AG10803 (cell line): ENCODE data around the gene PARPBP.

Experiments used
- DNase-seq: peaks from one replicate; pipeline ENCODE4 v3.0.0; 2010; ENCODE audit warnings: low read depth
- H3K4me3 ChIP-seq: 2 replicates; pipeline ENCODE4 v1.5.1; 2011; ENCODE audit warnings: mild to moderate bottlenecking, low read length, control low read depth
- TF ChIP-seq, protein P1 (sequence below): conservative IDR thresholded peaks from 2 replicates; pipeline ENCODE4 v1.5.1; 2011; ENCODE audit warnings: mild to moderate bottlenecking, low read length, control low read depth, inconsistent platforms

The PARPBP gene

DNA sequence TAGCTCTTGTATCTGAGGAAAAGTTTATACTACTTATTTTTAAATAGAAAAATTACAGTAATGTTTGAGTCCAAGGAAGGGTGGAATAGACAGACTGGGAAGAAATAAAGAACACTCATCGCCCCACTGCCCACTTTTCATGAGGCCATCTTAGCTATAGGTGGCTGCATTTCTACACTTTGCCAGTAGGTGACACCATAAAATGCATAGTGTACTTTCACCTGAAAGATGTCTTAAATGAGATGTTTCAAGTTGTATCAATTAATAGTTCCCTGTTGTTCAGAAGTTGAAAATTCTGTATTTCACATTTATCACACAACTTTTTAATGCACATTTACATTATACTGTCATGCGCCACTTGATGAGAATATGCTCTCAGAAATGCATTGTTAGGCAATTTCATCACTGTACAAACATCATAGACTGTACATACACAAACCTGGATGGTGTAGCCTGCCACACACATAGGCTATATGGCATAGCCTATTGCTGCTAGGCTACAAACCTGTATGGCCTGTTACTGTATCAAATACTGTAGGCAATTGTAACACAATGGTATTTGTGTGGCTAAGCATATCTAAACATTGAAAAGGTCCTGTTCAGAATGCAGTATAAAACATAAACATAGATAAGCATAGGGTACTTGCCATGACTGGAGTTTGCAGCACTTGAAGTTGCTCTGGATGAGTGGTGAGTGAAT, 50.1 kb downstream of the PARPBP start:
- DNase-seq = peak; percentile 22
- TF ChIP-seq, protein P1, sequence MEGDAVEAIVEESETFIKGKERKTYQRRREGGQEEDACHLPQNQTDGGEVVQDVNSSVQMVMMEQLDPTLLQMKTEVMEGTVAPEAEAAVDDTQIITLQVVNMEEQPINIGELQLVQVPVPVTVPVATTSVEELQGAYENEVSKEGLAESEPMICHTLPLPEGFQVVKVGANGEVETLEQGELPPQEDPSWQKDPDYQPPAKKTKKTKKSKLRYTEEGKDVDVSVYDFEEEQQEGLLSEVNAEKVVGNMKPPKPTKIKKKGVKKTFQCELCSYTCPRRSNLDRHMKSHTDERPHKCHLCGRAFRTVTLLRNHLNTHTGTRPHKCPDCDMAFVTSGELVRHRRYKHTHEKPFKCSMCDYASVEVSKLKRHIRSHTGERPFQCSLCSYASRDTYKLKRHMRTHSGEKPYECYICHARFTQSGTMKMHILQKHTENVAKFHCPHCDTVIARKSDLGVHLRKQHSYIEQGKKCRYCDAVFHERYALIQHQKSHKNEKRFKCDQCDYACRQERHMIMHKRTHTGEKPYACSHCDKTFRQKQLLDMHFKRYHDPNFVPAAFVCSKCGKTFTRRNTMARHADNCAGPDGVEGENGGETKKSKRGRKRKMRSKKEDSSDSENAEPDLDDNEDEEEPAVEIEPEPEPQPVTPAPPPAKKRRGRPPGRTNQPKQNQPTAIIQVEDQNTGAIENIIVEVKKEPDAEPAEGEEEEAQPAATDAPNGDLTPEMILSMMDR = peak; percentile 69
- no peak overlapping the region for H3K4me3 ChIP-seq

DNA sequence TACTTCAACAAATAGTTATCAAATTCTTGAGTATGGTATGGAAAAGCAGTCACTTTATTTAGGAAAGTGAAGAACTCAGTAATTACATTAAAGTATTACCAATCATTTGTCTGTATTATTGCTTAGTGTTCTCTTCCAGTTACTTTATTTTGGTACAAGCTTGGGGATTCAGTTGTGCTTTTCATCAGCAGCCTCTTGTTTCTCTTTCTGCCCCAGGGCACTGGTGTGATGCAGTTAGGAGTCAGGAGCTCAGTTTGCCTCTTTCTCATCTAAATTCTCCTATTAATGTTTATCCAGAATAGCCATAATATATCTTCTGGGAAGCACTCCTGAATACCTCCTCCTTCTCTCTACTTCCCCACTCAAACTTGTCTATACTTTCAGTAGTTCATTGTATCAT, 52.0 kb downstream of the PARPBP start:
- TF ChIP-seq, protein P1 = no peak
- no peak for DNase-seq
- no peak overlapping the region for H3K4me3 ChIP-seq

DNA sequence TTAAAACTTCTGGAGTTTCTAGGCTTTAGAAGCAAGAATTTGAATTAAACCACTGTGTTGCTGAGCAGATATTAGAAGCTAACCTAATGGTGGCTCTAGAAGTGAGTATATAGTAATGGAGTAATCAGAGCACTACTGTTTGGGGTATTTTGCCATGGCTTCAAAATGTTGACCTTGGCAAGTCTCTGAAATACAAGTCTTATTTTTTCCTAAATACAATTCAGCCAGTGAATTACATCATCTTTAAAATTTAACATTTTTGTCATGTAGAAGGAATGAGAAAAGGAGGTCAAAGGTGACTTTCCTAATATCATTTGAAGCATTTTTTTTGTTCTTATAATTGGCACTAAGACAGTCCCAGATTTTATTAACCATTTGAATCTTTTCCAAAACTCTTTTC, 52.5 kb downstream of the PARPBP start:
- no peak overlapping the region for H3K4me3 ChIP-seq
- DNase-seq = peak; percentile 79
- TF ChIP-seq, protein P1 = no peak

DNA sequence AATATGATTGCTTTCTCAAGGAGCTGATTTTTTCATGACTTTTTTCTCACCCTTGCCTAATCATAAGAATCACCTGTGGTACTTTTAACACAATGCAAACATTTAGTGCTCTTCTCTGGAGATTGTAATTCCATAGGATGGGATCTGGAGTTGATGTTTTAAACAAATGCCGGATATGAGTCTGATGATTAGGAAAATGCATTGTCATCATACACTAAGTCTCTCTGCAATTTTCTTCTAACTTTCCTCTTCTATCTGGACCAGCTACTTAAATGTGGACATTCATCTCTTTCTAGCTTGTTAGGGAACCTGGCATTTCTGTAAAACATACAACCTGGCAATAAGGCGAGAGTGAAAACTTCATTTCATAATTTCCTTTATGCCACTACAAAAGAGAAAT, 54.1 kb downstream of the PARPBP start:
- H3K4me3 ChIP-seq = no peak overlapping the region
- DNase-seq = no peak
- TF ChIP-seq, protein P1 = no peak

DNA sequence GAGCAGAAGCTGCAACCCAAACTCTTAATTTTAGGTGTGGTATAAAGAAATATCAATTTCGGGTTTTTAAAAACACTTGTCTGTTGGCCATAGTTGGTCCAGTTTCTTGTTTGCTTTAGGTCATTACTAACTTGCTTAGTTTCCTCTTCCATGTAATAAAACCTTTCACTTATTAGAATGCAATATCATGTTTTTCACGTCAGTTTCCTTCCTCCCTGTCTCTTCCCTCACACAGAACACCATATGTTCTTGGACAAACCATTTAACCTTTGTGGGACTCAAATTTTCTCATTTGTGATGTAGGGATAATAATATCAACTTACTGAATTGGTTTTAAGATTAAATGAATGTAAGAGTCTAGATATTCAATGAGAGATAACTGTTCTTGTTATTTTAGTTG, 54.8 kb downstream of the PARPBP start:
- H3K4me3 ChIP-seq = no peak overlapping the region
- TF ChIP-seq, protein P1 = no peak
- no peak for DNase-seq

DNA sequence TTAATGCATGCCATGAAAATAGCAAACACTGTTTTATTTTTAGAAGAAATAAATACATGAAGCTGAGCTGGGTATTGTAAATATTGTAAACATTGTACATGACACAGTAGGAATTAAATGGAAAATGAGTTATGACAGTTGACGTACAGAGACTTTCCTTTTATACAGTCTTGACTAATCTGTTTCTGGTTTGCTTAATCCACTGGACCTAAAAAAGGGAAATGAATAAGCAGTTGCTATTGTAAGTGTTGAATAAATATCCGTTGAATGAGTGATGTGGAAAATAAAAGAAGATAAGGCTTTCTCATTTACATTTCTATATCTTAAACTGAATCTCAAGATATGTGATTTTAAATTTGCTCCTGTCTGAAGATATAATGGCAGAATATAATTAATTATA, 62.7 kb downstream of the PARPBP start:
- TF ChIP-seq, protein P1 = no peak
- DNase-seq = no peak
- no peak overlapping the region for H3K4me3 ChIP-seq

DNA sequence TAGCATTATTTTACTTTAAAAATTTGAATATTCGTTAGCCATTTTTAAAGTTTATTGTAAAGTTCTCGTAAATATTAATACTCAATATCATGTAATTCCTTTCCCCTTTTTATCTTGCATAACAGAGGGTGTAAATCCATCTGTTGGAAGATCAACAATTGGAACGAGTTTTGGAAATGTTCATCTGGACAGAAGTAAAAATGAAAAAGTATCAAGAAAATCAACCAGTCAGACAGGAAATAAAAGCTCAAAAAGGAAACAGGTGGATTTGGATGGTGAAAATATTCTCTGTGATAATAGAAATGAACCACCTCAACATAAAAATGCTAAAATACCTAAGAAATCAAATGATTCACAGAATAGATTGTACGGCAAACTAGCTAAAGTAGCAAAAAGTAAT, 75.8 kb downstream of the PARPBP start:
- H3K4me3 ChIP-seq = no peak overlapping the region
- TF ChIP-seq, protein P1 = no peak
- no peak for DNase-seq
